T-helper 2 cell treated with Interferon-gamma antibody and Interleukin-4, amounts not matched to agents 5 μg/mL and 100 μg/mL, for 36 hours (primary cell): ENCODE data around the gene OSGIN1.
A peak's percentile ranks its signal among the peaks of the same experiment; 100 is the strongest.
"Not testable (repeated sequence)": the region's sequence is repeated elsewhere in the genome, so short reads cannot be mapped to it uniquely, and the experiment has no call there.

Experiments
- DNase-seq: peaks from one replicate; pipeline ENCODE4 v3.0.0; 2021; ENCODE audit warnings: low spot score
- H3K27ac Mint-ChIP-seq: one replicate; pipeline ENCODE4 v1.8.0; 2021; ENCODE audit warnings: mild to moderate bottlenecking, mixed read lengths
- H3K27me3 Mint-ChIP-seq: one replicate; pipeline ENCODE4 v1.8.0; 2021; ENCODE audit warnings: low read depth, mixed read lengths
- H3K36me3 Mint-ChIP-seq: one replicate; pipeline ENCODE4 v1.8.0; 2021; ENCODE audit warnings: low read depth, mixed read lengths
- H3K4me1 Mint-ChIP-seq: one replicate; pipeline ENCODE4 v1.8.0; 2021; ENCODE audit warnings: low read depth, mixed read lengths
- H3K4me3 Mint-ChIP-seq: one replicate; pipeline ENCODE4 v1.8.0; 2022; ENCODE audit warnings: mild to moderate bottlenecking, moderate library complexity, mixed read lengths
- H3K9me3 Mint-ChIP-seq: one replicate; pipeline ENCODE4 v1.8.0; 2021; ENCODE audit warnings: mixed read lengths

The OSGIN1 gene

DNA sequence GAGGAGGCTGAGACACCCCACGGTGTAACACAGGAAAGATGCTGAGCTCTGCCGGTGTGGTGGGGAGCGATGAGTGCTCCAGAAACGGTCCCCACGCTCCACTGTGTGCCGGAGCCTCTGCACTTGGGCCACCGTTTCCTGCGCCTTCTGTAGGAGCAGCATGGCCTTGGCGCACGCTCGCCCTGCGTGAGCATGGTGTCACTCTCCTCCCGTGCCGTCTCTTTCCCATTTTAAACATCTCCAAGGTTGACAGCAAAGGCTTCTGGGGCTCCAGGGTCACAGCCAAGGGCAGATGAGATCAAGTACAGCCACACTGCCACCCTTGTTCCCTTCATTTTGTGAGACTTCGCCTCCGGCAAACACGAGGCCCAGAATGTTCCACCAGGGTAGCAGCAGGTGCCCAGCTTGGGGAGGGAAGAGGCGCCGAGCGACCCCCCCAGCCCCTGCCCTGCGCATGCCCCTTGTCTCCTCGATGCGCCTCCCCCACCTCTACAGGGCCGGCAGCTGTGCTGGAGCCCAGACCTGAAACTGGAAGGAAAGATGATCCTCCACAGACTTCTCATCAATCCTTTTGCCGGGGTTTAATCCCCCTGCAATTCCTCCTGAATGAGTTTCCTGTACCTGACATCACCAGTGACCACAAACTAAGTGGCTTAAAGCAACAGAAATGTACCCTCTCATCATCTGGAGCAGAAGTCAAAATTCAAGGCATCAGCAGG lies 19.9 kb upstream of the OSGIN1 start:
- H3K27ac Mint-ChIP-seq: no peak overlapping the region

DNA sequence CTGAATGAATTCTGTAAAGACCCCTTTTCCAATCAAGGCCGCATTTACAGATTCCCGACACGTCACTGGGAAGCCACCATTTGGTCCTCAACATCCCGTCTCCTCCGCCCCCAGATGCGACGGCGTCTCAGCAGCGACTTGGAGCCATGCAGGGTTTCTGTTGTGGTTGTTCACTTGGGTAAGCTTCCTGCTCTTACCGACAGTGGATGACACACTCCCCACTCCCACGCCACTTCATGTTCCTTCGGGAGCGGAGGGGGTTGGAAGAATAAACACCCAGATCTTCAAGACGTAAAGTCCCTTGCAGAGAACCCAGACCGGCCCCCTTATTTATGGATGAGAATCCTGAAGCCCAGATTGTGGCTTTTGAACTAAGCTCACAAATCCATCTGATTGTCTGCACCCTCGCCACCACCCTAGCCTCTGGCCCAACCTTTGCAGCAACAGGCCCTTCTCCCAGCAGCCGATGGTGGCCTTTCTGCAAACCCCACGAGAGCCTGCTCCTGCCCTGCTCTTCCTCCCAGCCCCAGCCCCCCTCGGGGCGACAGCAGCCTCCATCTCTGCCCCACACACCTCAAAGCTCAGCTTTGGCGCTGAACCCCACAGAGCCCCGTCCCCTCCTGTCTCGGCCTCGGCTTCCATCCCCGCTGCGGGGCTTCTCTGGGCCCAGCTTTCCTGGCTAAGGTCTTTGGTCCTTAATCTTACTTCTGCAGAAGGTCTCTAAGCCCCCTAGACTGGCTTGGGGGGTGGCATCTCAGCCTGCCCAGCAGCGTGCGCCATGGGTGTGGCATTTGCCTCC lies 19.0 kb upstream of the OSGIN1 start:
- H3K36me3 Mint-ChIP-seq: no peaks in the 10 kb centered on the region
- H3K9me3 Mint-ChIP-seq: no peaks in the 10 kb centered on the region
- no peaks in the 10 kb centered on the region for H3K27me3 Mint-ChIP-seq
- no peak overlapping the region for H3K27ac Mint-ChIP-seq
- peaks cover under 1% of the 10 kb centered on the region for H3K4me1 Mint-ChIP-seq
- DNase-seq: no peak
- no peak overlapping the region for H3K4me3 Mint-ChIP-seq

More for the DNA sequence above, 19.9 kb upstream of the OSGIN1 start:
- Mint-ChIP-seq H3K4me1 (no peaks in the 10 kb centered on the region), H3K36me3 (no peaks in the 10 kb centered on the region), H3K27me3 (no peaks in the 10 kb centered on the region), H3K9me3 (no peaks in the 10 kb centered on the region), H3K4me3 (no peak overlapping the region)
- no peak for DNase-seq

- no peak overlapping the region for H3K27ac Mint-ChIP-seq
- no peaks in the 10 kb centered on the region for H3K9me3 Mint-ChIP-seq
- H3K27me3 Mint-ChIP-seq: no peaks in the 10 kb centered on the region
- H3K4me1 Mint-ChIP-seq: peaks cover 6% of the 10 kb centered on the region
- no peaks in the 10 kb centered on the region for H3K36me3 Mint-ChIP-seq
- H3K4me3 Mint-ChIP-seq: no peak overlapping the region
- DNase-seq: no peak
Measured at GRCh38 chr16:83934684-83934977, 18.4 kb upstream of the OSGIN1 start.

GRCh38 chr16:83935005-83935857 lies 17.8 kb upstream of the OSGIN1 start:
- Mint-ChIP-seq H3K4me3 (no peak overlapping the region), H3K27me3 (no peaks in the 10 kb centered on the region), H3K4me1 (peaks cover 7% of the 10 kb centered on the region), H3K36me3 (no peaks in the 10 kb centered on the region), H3K27ac (no peak overlapping the region), H3K9me3 (no peaks in the 10 kb centered on the region)
- DNase-seq: no peak

DNA sequence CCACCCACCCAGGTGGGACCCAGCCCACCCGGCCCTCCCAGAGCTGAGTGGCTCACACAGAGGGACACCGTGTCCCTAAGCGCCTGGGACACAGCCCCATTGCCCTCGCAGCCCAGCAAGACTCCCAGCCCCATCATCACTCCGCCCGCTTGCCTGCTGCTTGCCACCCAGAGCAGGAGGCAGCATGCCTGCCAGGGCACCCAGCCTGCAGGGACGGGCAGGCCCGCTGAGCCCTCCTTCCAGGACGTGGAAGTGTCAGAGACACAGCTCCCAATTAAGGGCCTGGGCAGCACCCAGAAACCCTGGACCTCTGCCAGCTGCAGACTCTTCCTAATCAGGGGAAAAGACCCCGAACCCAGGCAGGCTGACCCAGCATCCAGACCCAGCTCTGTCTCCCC lies 17.2 kb upstream of the OSGIN1 start:
- peaks cover 7% of the 10 kb centered on the region for H3K4me1 Mint-ChIP-seq
- H3K27me3 Mint-ChIP-seq: no peaks in the 10 kb centered on the region
- DNase-seq: no peak
- H3K36me3 Mint-ChIP-seq: no peaks in the 10 kb centered on the region
- H3K9me3 Mint-ChIP-seq: no peaks in the 10 kb centered on the region
- no peak overlapping the region for H3K27ac Mint-ChIP-seq
- H3K4me3 Mint-ChIP-seq: no peak overlapping the region

DNA sequence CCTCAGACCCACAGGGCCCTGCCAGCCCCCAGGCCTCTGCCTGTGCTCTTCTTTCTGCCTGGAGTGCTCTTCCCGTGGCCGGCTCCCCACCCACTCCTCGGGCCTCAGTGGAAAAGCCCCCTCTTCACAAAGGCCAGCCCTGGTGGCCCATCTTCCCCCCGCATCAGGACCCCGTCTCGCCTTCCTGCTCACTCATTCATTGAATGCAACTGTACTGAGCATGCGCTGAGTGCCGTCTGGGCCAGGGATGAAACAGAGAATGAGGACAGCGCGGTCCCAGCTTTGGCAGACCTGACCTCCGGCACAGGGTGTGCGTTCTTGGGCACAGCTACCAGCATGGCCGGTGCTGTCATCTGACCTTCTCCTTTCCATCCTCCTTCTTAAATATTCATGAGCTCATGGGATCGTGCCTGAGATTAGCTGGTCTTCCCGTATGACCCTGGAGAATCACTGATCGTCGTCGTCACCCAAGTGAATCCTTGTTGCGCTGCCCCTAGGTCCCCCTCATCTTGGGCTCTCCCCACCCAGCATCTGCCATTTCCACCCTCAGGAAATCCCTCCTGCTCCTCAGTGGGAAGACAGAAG lies 16.4 kb upstream of the OSGIN1 start:
- Mint-ChIP-seq H3K4me3 (no peak overlapping the region), H3K36me3 (no peaks in the 10 kb centered on the region), H3K4me1 (peaks cover 7% of the 10 kb centered on the region), H3K27ac (no peak overlapping the region), H3K9me3 (no peaks in the 10 kb centered on the region), H3K27me3 (no peaks in the 10 kb centered on the region)
- DNase-seq: no peak

DNA sequence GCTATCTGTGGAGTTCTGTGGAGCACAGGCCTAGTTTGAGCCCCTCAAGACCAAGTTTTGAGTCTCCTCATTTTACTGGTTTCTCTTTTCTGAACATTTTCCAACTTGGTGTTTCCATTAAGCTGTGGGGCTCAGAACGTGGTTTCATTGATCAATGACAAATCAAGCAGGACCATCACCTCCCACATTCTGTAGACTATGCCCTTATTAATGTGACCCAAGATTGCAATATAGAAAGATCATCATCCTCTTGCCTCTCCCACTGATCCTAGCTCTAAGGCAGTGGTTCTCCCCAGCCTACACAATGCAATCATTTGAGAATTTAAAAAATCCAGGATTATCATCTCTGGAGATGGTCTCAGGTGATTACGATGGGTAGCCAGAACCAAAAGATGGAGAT lies 15.8 kb upstream of the OSGIN1 start:
- peaks cover 7% of the 10 kb centered on the region for H3K4me1 Mint-ChIP-seq
- H3K27ac Mint-ChIP-seq: no peak overlapping the region
- no peaks in the 10 kb centered on the region for H3K27me3 Mint-ChIP-seq
- no peak for DNase-seq
- no peaks in the 10 kb centered on the region for H3K9me3 Mint-ChIP-seq
- H3K4me3 Mint-ChIP-seq: no peak overlapping the region
- no peaks in the 10 kb centered on the region for H3K36me3 Mint-ChIP-seq

DNA sequence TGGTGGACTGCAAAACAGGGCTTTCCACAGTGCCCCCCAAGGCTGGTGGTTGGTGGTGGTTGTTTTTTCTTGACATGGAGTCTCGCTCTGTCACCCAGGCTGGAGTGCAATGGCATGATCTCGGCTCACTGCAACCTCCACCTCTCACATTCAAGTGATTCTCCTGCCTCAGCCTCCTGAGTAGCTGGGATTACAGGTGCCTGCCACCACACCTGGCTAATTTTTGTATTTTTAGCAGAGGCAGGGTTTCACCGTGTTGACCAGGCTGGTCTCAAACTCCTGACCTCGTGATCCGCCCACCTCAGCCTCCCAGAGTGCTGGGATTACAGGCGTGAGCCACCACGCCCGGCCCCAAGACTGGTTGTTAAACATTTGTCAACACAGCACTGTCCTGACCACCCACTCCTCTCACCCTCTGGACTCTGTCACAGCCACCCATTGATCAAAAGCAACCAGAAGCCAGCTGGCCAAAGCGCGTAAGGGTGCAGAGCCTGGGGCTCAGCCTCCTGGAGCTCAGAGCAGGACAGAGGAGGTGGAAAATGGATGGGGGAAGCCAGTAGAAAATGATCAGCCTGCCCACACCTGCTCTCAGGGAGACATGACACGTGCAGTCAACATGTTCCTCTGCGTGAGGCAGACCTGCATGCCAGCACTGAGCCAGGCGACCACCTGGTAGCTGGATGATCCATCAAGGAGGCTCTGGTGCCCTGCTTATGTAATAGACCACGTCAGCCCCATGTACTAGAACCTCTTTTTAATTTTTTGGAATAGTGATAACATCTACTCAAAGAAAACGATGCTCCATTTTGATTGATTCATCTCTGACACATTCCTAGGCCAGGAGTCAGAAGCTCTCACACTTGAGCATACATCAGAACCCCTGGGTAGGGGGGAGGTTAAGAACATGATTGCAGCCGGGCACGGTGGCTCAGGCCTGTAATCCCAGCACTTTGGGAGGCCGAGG lies 14.8 kb upstream of the OSGIN1 start:
- Mint-ChIP-seq H3K27ac (no peak overlapping the region), H3K4me1 (peaks cover 7% of the 10 kb centered on the region)
- DNase-seq: no peak

DNA sequence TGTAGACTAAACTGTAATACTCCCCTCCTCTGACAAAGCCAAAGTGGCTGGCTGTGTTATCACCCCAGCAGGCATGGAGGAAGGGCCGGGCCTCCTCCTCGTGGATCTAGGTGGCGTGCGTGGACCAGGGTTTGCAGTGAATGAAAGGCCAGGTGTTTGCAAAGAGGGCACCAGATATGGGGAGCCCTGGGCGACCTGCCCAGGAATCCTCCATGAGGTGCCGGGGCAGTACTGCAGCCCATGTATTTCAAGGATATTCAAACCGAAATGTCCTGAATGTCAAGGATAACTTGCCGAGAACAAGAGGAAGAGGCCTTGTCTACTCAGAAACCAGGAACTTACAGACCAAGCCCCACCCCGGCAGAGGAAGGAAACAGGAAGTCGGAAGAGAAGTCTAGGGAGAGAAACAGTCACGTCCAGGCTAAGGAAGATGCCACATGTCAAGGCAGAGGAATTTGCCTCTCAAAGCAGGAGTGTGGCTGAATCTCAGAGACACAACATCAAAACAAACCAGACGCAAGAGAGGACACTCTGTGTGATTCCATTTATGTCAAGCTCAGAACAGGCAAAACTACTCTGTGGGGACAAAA lies 13.7 kb upstream of the OSGIN1 start:
- Mint-ChIP-seq H3K27me3 (no peaks in the 10 kb centered on the region), H3K9me3 (no peaks in the 10 kb centered on the region), H3K4me1 (peaks cover 7% of the 10 kb centered on the region), H3K27ac (peak overlapping the region; percentile 69), H3K36me3 (no peaks in the 10 kb centered on the region), H3K4me3 (no peak overlapping the region)
- DNase-seq: no peak

More for the DNA sequence above, 14.8 kb upstream of the OSGIN1 start:
- Mint-ChIP-seq H3K9me3 (no peaks in the 10 kb centered on the region), H3K36me3 (no peaks in the 10 kb centered on the region), H3K4me3 (no peak overlapping the region), H3K27me3 (no peaks in the 10 kb centered on the region)

GRCh38 chr16:83940119-83940518 lies 12.9 kb upstream of the OSGIN1 start:
- no peak for DNase-seq
- Mint-ChIP-seq H3K4me3 (no peak overlapping the region), H3K4me1 (peaks cover 7% of the 10 kb centered on the region), H3K9me3 (no peaks in the 10 kb centered on the region), H3K36me3 (no peaks in the 10 kb centered on the region), H3K27me3 (no peaks in the 10 kb centered on the region), H3K27ac (no peak overlapping the region)

GRCh38 chr16:83940630-83941378 lies 12.2 kb upstream of the OSGIN1 start:
- no peak for DNase-seq
- H3K4me3 Mint-ChIP-seq: no peak overlapping the region
- H3K9me3 Mint-ChIP-seq: no peaks in the 10 kb centered on the region
- peaks cover 7% of the 10 kb centered on the region for H3K4me1 Mint-ChIP-seq
- no peak overlapping the region for H3K27ac Mint-ChIP-seq
- H3K36me3 Mint-ChIP-seq: no peaks in the 10 kb centered on the region
- H3K27me3 Mint-ChIP-seq: no peaks in the 10 kb centered on the region

GRCh38 chr16:83941546-83941945 lies 11.5 kb upstream of the OSGIN1 start:
- H3K4me1 Mint-ChIP-seq, H3K9me3 Mint-ChIP-seq, DNase-seq, H3K4me3 Mint-ChIP-seq, H3K27ac Mint-ChIP-seq, H3K27me3 Mint-ChIP-seq, H3K36me3 Mint-ChIP-seq: not testable (repeated sequence)
